ENCODE data around the gene SLC25A47.

Gene SLC25A47

DNA sequence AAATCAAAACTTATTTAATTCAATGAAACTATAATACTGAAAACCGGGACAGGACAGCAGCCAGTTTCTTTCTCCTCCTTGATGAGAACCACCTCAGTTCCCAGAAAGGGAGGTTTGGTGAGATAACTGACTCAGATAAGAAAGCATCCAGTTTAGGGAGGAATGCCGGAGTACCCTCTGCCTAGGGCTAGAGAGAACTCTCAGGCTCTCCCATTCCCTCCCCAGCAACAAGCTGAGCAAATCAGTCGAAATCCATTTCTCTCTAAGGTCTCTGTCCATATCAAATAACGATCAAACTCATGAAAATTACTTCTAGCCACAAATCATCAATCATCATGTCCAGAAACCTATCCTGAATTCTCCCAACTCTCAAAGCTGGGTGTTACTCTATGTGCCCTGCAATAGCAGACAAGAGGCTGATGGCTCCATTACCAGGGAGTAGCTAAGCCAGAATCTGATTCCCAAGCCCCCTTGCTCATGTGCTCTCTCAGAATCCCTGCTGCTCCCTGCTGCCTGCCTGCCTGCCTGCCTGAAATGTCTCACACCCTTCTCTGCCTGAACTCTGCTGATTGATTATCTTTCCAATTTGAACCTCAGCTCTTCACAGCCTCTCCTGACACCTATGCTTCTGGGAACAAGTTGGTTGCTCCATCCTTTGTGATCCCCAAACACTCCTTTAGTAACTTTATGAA lies 49.4 kb downstream of the SLC25A47 start:
- Histone ChIP-seq H3K36me3 (replicated peaks; ENCODE audit: insufficient read depth, low read length) (no peaks in the 10 kb centered on the region), H3K4me1 (ENCODE audit: low read length) (0 out of 2 replicates have a peak, but pooled peaks cover 5% of the 10 kb centered on the region), H3K9ac (ENCODE audit: low read length) (no peak overlapping the region), H3K27ac (ENCODE audit: low read length) (no peak overlapping the region), H3K9me2 (replicated peaks; ENCODE audit: insufficient read depth, low read length) (no peaks in the 10 kb centered on the region), H3K4me3 (ENCODE audit: low read length) (no peak overlapping the region), H2AFZ (ENCODE audit: low read length) (no peak overlapping the region), H4K20me1 (ENCODE audit: insufficient read depth, low read length) (no peaks in the 10 kb centered on the region), H3K27me3 (replicated peaks; ENCODE audit: insufficient read depth, low read length) (no peaks in the 10 kb centered on the region), H3K9me3 (replicated peaks; ENCODE audit: insufficient read depth, low read length) (no peaks in the 10 kb centered on the region), H3K79me2 (ENCODE audit: low read length) (no peaks in the 10 kb centered on the region), H3F3A (ENCODE audit: insufficient read depth, low read length) (peaks cover 6% of the 10 kb centered on the region), H3K4me2 (ENCODE audit: low read depth, low read length) (no peak overlapping the region)
- no peak for DNase-seq
- TF ChIP-seq EZH2phosphoT487 (IDR thresholded peaks at IDR 0.05; ENCODE audit: low read length) (no peak), EZH2 (optimal IDR thresholded peaks at IDR 0.05; ENCODE audit: low read depth, low read length) (no peak)
- TF ChIP-seq, protein P1, sequence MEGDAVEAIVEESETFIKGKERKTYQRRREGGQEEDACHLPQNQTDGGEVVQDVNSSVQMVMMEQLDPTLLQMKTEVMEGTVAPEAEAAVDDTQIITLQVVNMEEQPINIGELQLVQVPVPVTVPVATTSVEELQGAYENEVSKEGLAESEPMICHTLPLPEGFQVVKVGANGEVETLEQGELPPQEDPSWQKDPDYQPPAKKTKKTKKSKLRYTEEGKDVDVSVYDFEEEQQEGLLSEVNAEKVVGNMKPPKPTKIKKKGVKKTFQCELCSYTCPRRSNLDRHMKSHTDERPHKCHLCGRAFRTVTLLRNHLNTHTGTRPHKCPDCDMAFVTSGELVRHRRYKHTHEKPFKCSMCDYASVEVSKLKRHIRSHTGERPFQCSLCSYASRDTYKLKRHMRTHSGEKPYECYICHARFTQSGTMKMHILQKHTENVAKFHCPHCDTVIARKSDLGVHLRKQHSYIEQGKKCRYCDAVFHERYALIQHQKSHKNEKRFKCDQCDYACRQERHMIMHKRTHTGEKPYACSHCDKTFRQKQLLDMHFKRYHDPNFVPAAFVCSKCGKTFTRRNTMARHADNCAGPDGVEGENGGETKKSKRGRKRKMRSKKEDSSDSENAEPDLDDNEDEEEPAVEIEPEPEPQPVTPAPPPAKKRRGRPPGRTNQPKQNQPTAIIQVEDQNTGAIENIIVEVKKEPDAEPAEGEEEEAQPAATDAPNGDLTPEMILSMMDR (IDR thresholded peaks at IDR 0.05; ENCODE audit: low read length): no peak

DNA sequence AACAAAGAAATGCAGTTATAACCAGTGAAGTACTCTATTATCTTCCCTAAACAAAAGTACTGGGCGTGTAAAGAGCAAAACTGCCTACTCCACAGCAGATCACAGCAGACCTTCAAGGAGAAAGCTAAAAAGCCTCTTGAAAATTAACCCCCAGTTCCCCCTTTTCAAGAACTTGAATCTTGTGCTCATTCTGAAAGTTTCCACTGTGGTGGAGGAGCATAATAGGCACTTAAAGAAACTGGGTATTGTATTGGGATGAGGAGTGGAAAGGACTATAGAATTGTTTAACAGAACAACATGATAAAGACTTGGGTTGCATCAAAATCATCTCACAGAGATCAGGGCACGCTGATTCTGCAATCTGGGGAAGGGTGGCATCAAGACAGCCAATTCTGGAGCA lies 51.1 kb downstream of the SLC25A47 start:
- Histone ChIP-seq H3K9ac (ENCODE audit: low read length) (no peak overlapping the region), H3K27me3 (replicated peaks; ENCODE audit: insufficient read depth, low read length) (no peaks in the 10 kb centered on the region), H3K4me3 (ENCODE audit: low read length) (no peak overlapping the region), H3F3A (ENCODE audit: insufficient read depth, low read length) (peaks cover 6% of the 10 kb centered on the region), H3K27ac (ENCODE audit: low read length) (no peak overlapping the region), H4K20me1 (ENCODE audit: insufficient read depth, low read length) (no peaks in the 10 kb centered on the region), H3K36me3 (replicated peaks; ENCODE audit: insufficient read depth, low read length) (no peaks in the 10 kb centered on the region), H3K9me2 (replicated peaks; ENCODE audit: insufficient read depth, low read length) (no peaks in the 10 kb centered on the region), H3K9me3 (replicated peaks; ENCODE audit: insufficient read depth, low read length) (no peaks in the 10 kb centered on the region), H3K4me2 (ENCODE audit: low read depth, low read length) (peak overlapping the region; percentile 57; the same call in 1 of the 2 replicates), H2AFZ (ENCODE audit: low read length) (no peak overlapping the region), H3K4me1 (ENCODE audit: low read length) (0 out of 2 replicates have a peak, but pooled peaks cover 5% of the 10 kb centered on the region), H3K79me2 (ENCODE audit: low read length) (no peaks in the 10 kb centered on the region)
- TF ChIP-seq EZH2phosphoT487 (IDR thresholded peaks at IDR 0.05; ENCODE audit: low read length) (no peak), EZH2 (optimal IDR thresholded peaks at IDR 0.05; ENCODE audit: low read depth, low read length) (no peak)
- TF ChIP-seq, protein P1 (IDR thresholded peaks at IDR 0.05; ENCODE audit: low read length): no peak
- DNase-seq: no peak

DNA sequence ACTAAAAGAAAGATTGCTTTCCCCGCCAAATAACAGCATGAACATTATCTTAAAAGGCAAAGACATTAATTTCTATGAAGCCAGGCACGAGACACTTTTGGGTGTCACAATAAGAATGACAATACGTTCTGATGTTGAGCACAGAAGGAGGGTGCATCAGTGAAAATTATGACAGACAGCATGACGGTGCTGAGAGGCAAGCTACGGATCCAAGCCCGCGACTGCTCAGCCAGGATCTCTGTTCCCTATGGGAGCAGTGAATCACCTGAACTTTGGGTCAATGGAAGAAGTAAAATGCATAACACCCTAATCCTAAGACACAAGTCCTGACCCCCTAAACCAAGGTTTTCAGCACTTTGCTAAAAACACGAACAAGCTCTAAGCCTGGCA lies 51.7 kb downstream of the SLC25A47 start:
- Histone ChIP-seq H3K9ac (ENCODE audit: low read length) (peak overlapping the region; percentile 82; the same call in 1 of the 2 replicates), H3F3A (ENCODE audit: insufficient read depth, low read length) (peaks cover 6% of the 10 kb centered on the region), H3K27ac (ENCODE audit: low read length) (peak overlapping the region; percentile 57; the same call in 1 of the 2 replicates), H3K4me2 (ENCODE audit: low read depth, low read length) (peak overlapping the region; percentile 57), H3K4me3 (ENCODE audit: low read length) (peak overlapping the region; percentile 72), H3K9me2 (replicated peaks; ENCODE audit: insufficient read depth, low read length) (no peaks in the 10 kb centered on the region), H3K27me3 (replicated peaks; ENCODE audit: insufficient read depth, low read length) (no peaks in the 10 kb centered on the region), H2AFZ (ENCODE audit: low read length) (no peak overlapping the region), H3K36me3 (replicated peaks; ENCODE audit: insufficient read depth, low read length) (no peaks in the 10 kb centered on the region), H3K9me3 (replicated peaks; ENCODE audit: insufficient read depth, low read length) (no peaks in the 10 kb centered on the region), H3K4me1 (ENCODE audit: low read length) (0 out of 2 replicates have a peak, but pooled peaks cover 5% of the 10 kb centered on the region), H3K79me2 (ENCODE audit: low read length) (no peaks in the 10 kb centered on the region), H4K20me1 (ENCODE audit: insufficient read depth, low read length) (no peaks in the 10 kb centered on the region)
- TF ChIP-seq EZH2 (optimal IDR thresholded peaks at IDR 0.05; ENCODE audit: low read depth, low read length): no peak
- TF ChIP-seq, protein P1 (IDR thresholded peaks at IDR 0.05; ENCODE audit: low read length): no peak
- no peak for TF ChIP-seq EZH2phosphoT487 (IDR thresholded peaks at IDR 0.05; ENCODE audit: low read length)
- DNase-seq: no peak

Data from MM.1S (cell line).